NT2/D1 (cell line): ENCODE measurements around the gene GGT5.
A peak's percentile ranks its signal among the peaks of the same experiment; 100 is the strongest.
"Not testable (repeated sequence)": the region's sequence is repeated elsewhere in the genome, so short reads cannot be mapped to it uniquely, and the experiment has no call there.

Source experiments
- DNase-seq: peaks from one replicate; pipeline ENCODE4 v3.0.0-alpha.2; 2011; ENCODE audit warnings: low read depth, low spot score
- H3K27me3 ChIP-seq: 2 replicates; pipeline ENCODE4 v1.6.0; 2011; ENCODE audit warnings: mild to moderate bottlenecking; ENCODE audit not compliant: insufficient read length, insufficient read depth
- H3K36me3 ChIP-seq: 2 replicates; pipeline ENCODE4 v1.6.1; 2011; ENCODE audit warnings: mild to moderate bottlenecking, low read length, mixed read lengths; ENCODE audit not compliant: insufficient read depth, insufficient read length
- H3K4me1 ChIP-seq: 2 replicates; pipeline ENCODE4 v1.5.1; 2011; ENCODE audit not compliant: insufficient read depth, insufficient read length
- H3K4me3 ChIP-seq: 2 replicates; pipeline ENCODE4 v1.5.1; 2011; ENCODE audit warnings: low read depth; ENCODE audit not compliant: insufficient read length
- H3K9ac ChIP-seq: 2 replicates; pipeline ENCODE4 v1.6.0; 2011; ENCODE audit warnings: low read depth; ENCODE audit not compliant: insufficient read length
- H3K9me3 ChIP-seq: 2 replicates; pipeline ENCODE4 v1.5.1; 2011; ENCODE audit warnings: mild to moderate bottlenecking, low read length; ENCODE audit not compliant: insufficient read depth
- SUZ12 ChIP-seq: IDR thresholded peaks from 2 replicates; pipeline ENCODE4 v1.6.1; 2011; ENCODE audit not compliant: insufficient read length, insufficient read depth; ENCODE audit errors: extremely low read depth
- YY1 ChIP-seq: IDR thresholded peaks from 2 replicates; pipeline ENCODE4 v1.6.1; 2011; ENCODE audit not compliant: insufficient read length, insufficient read depth
- ZNF274 ChIP-seq: IDR thresholded peaks from 2 replicates; pipeline ENCODE4 v1.6.1; 2011; ENCODE audit warnings: mild to moderate bottlenecking, low read depth, low read length

GGT5 gene

DNA sequence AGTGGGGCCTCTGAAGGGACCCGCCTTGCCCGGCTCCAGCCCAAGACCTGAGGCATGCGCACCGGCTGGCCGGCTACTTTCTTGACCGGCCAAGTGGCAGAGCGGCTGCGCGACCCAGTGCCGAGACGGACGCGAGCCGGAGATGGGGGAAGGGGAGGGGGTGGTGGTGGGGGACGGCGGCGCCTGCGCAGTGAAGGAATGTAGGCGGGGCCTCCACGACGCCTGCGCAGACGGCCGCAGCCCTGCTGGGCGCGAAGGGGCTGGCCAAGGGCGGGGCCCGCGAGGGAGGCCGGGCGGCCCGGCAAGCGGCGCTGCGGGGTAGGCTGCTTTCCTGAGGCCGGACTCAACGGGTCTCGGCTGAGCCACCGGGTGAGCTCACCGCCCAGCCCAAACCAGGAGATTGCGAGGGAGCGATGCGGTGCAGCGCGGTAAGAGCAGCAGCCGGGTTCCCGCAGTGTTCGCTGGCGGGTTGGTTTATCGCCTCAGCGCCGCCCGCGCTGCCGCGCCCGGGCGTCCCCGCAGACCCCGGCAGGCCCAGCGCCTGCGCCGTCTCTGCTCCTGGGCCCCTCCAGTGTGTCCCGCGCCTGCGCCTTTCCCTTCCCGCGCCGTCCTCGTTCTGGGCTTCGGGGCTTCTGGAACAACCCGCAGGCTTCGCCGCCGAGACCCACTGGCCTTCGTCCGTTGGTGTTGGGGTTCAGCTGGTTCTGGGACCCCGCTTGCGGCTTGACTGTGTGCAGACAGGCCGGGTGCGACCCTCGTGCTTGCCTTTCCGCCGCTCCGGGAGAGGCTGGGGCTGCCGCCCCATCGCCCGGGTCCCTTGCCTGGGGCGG is 25.9 kb upstream of the GGT5 start, which contains the start of gene SPECC1L:
Gene SPECC1L, plus strand, starts transcription at position 276 of the 830 bp plus-strand sequence. CDS start 31,401 bp downstream, outside the sequence.
- peak; percentile 78 for DNase-seq
- TF ChIP-seq SUZ12 (no peak), YY1 (no peak), ZNF274 (no peak)
- peak within 1 kb of the TSS; percentile 96 for H3K9ac ChIP-seq
- no peaks in the 10 kb centered on the region for H3K27me3 ChIP-seq
- H3K36me3 ChIP-seq: no peaks in the 10 kb centered on the region
- H3K4me3 ChIP-seq: peak within 1 kb of the TSS; percentile 95
- H3K4me1 ChIP-seq: peaks cover 1% of the 10 kb centered on the region
- no peaks in the 10 kb centered on the region for H3K9me3 ChIP-seq

DNA sequence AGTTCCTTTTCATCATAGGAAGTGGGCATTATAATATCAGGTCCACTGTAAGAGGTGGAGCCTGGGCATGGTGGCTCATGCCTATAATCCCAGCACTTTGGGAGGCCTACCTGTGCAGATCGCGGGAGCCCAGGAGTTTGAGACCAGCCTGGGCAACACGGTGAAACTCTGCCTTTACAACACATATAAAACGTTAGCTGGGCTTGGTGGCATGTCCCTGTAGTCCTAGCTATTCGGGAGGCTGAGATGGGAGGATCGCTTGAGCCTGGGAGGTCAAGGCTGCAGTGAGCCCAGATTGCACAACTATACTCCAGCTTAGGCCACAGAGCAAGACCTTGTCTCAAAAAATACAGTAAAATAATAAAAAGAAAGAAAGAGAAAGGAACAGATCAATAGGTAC is 21.6 kb upstream of the GGT5 start:
- H3K4me3 ChIP-seq, H3K27me3 ChIP-seq, H3K9ac ChIP-seq, H3K4me1 ChIP-seq, DNase-seq, H3K9me3 ChIP-seq, H3K36me3 ChIP-seq: not testable (repeated sequence)

DNA sequence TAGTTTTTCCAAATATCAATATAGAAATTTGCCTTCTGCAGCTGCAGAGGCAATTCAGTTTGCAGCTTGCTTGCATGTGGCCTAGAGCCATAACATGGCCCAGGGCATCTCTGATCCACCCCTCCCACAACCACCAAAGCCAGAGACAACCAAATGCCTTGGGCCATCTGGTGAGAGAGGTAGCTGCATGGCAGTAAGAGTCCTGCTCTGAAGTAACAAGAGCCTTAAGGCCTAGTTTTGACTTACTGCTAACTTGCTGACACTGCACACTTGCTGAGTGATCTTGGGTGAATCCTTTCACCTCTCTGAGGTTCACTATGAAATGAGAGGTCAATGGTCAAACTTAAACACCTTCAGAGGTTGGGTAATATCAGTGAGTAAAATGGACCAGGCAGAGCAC is 20.9 kb upstream of the GGT5 start:
- no peaks in the 10 kb centered on the region for H3K36me3 ChIP-seq
- H3K4me1 ChIP-seq: peaks cover 3% of the 10 kb centered on the region
- TF ChIP-seq SUZ12: no peak
- no peak for TF ChIP-seq YY1
- no peak for TF ChIP-seq ZNF274
- H3K27me3 ChIP-seq: no peaks in the 10 kb centered on the region
- H3K9me3 ChIP-seq: no peaks in the 10 kb centered on the region
- no peak overlapping the region for H3K4me3 ChIP-seq
- H3K9ac ChIP-seq: no peak overlapping the region
- no peak for DNase-seq

DNA sequence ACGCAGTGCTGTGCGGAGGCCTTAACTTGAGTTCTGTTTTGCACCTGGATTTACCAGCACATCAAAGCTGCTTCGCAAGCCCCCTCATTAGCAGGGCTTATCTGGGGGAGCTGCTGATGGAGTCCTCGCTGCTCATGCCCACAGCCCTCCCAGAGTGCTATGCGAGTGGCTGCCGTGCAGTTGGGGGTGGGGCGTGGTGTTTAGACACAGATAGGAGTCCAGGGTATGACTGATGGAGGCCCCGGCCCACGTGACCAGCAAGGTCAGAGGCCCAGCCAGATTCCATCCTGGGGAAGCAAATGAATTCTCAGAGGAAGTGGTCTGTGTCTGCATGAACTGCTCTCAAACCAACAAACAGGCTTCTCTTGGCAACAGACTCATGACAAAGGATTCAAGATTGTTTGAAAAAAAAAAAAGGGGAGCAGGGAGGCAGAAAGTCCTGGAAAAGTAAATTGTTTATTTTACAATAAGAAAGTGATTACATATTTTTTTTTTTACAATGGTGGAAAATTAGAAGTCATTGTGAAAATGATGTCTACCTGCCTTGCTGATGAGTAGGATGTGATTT is 19.5 kb upstream of the GGT5 start:
- DNase-seq, H3K9ac ChIP-seq, H3K9me3 ChIP-seq, H3K36me3 ChIP-seq, H3K4me3 ChIP-seq, H3K27me3 ChIP-seq, H3K4me1 ChIP-seq: not testable (repeated sequence)

DNA sequence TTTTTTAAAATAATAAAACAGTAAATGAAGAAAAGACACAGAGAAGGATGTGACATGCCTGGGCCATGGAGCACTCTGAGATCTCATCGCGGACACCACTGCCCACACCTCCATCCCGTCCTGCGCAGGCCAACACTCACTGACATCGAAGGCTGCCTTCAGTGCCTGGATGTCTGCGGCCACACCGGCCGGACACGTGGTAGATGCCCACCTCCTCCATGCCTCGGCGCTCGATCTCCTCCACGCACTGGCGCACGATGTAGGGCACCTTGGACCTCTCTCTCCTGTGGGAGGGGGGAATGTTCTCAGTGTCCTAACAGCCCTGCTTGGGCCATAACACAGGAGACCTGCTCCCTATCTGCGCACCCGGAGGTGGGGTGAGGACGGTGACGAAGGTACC is 18.6 kb upstream of the GGT5 start:
- H3K36me3 ChIP-seq, H3K9ac ChIP-seq, DNase-seq, H3K4me3 ChIP-seq, H3K27me3 ChIP-seq, H3K4me1 ChIP-seq, H3K9me3 ChIP-seq: not testable (repeated sequence)

DNA sequence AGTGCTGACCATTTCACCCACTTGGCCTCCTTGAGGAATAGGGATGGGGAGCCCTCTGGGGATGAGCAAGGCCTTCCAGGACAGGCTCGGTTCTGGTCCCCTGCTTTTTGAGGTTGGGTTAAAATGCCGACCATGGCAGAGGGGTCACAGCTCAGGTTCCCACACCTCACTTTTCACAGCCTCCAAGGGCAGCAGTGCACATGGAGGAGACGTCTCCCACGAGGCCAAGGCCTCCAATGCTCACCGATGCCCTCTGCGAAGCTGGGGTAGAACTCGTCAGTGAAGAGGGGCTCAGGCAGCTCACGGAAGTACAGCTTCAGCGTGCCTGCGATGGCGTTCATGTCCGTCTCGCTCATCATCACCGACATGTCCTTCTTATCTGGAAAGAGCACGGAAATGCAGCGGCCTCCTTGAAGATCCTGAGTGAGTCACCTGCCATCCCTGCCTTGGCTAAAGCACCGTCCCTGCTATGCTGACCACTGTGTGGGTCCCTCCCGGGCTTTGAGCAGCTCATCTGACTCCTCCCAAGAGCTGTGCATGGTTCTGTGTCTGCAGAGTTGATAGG is 17.4 kb upstream of the GGT5 start:
- H3K4me1 ChIP-seq, DNase-seq, H3K27me3 ChIP-seq, H3K36me3 ChIP-seq, H3K4me3 ChIP-seq, H3K9ac ChIP-seq, H3K9me3 ChIP-seq: not testable (repeated sequence)

DNA sequence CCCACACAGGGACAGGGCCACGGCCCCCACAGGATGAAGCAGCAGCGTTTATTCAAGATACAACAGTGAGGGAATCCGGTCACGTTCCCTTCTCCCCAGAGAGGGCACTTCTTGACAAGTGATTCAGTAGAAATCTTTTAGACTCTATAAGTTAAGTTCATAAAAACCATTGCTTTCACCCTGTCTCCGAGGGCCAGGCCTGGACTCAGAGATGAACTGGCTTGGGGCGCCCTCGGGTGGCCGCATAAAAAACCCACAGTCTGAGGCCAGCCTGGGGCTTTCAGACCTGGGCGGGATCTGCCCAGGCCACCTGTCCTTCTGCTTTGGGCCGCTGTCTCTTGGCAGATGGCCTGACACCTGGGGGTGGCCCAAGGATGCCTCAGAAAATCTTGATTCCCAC is 14.6 kb upstream of the GGT5 start:
- not testable (repeated sequence) for H3K9ac ChIP-seq, H3K36me3 ChIP-seq, H3K9me3 ChIP-seq, DNase-seq, H3K27me3 ChIP-seq, H3K4me3 ChIP-seq, H3K4me1 ChIP-seq

DNA sequence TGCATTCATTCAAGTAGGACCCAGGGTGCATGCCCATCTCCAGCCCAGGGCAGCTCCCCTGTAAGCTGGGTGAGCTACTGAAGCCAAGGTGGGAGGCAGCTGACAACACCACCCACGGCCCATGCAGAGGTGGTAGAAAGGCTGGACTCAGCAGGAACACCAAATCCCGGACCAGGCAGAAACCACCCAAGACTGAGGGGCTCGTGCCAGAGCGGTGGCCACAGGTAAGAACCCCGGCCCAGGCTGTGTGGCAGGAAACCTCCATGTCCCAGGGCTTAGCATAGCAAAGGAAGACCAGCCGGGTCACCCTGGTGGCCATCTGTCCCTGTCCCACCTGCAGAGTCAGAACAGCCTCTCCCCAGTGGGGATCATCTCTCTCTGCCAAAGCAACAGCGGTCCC is 11.9 kb upstream of the GGT5 start:
- not testable (repeated sequence) for H3K36me3 ChIP-seq, H3K9ac ChIP-seq, H3K9me3 ChIP-seq, H3K27me3 ChIP-seq, DNase-seq, H3K4me3 ChIP-seq, H3K4me1 ChIP-seq

DNA sequence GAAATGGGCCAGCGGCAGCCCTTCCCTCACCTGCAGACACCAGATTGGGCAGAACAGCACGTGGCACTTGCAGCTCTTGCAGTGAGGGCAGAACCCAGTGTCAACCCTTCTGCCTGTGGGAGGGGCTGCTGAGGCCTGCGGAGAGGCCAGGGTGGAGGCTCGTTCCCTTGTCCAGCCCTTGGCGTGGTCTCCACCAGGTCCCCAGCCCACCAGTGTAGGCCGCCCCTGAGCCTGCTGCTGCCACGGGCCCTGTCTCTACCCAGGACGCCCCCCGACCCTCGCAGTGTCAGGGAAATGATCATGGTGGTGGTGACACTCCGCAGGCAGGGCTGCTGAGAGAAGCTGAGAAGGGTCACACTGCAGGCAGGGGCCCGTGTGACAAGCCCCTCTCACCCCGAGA is 11.3 kb upstream of the GGT5 start:
- H3K4me1 ChIP-seq, H3K4me3 ChIP-seq, H3K36me3 ChIP-seq, H3K9me3 ChIP-seq, H3K27me3 ChIP-seq, H3K9ac ChIP-seq, DNase-seq: not testable (repeated sequence)

DNA sequence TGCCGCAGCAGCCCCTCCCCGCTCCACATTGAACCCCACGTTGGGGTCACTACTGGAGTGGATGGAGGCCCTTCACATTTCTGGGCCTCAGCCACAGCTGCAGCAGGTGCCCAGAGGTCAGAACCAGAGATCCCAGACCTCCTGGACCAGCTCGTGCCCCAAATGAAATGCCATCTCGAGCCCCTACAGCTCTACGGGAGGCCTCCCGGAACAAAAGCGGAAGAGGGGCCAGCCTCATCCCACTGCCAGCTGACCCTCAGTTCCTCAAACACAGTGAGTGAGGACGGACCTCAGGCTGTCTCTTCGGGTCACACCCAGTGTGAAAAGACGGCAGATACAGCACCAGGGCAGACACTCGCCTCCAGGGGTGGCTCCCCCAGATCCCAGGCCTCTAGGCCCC is 8.2 kb upstream of the GGT5 start:
- not testable (repeated sequence) for H3K36me3 ChIP-seq, DNase-seq, H3K9me3 ChIP-seq, H3K9ac ChIP-seq, H3K4me3 ChIP-seq, H3K27me3 ChIP-seq, H3K4me1 ChIP-seq

DNA sequence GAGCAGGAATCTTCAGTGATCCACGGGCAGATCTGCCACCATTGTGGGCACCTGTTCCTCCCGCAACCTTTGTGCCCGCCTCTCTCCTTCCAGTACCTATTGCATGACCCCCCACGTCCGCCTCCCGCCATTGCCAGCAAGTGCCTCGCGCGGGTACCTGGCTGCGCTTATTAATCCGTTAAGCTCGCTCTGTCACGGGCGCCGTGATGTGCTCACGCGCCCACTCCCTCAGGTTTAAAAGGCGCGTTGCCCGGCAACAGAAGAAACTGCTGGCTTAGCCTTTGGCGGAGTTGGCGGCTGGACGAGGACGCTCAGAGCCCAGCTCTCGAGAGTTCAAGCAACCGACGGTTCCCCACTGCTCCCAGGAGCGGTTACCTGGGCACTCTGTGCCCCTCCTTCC is 6.4 kb upstream of the GGT5 start:
- not testable (repeated sequence) for H3K4me3 ChIP-seq, H3K9ac ChIP-seq, H3K4me1 ChIP-seq, H3K36me3 ChIP-seq, H3K9me3 ChIP-seq, H3K27me3 ChIP-seq, DNase-seq
